HFFc6 (cell line): ENCODE data around the gene ADAP1. TPM values are rescaled to one million over a fixed set of nuclear protein-coding genes. Genes with fewer than 3 reads are reported as not detected.
"Not testable (repeated sequence)": the region's sequence is repeated elsewhere in the genome, so short reads cannot be mapped to it uniquely, and the experiment has no call there.

Source experiments
- DNase-seq: peaks from one replicate; pipeline ENCODE4 v3.0.0-alpha.2; 2018
- H3K27ac Mint-ChIP-seq: 2 replicates; pipeline ENCODE4 v1.8.0; 2020; ENCODE audit warnings: mild to moderate bottlenecking, mixed read lengths
- H3K27me3 Mint-ChIP-seq: 2 replicates; pipeline ENCODE4 v1.8.0; 2021; ENCODE audit warnings: mild to moderate bottlenecking, moderate library complexity, mixed read lengths; ENCODE audit not compliant: insufficient read depth
- H3K36me3 Mint-ChIP-seq: 2 replicates; pipeline ENCODE4 v1.8.0; 2021; ENCODE audit warnings: low read depth, mixed read lengths
- H3K4me1 Mint-ChIP-seq: 2 replicates; pipeline ENCODE4 v1.8.0; 2020; ENCODE audit warnings: low read depth, mixed read lengths
- H3K4me3 Mint-ChIP-seq: 2 replicates; pipeline ENCODE4 v1.8.0; 2020; ENCODE audit warnings: mild to moderate bottlenecking, moderate library complexity, mixed read lengths
- H3K9me3 Mint-ChIP-seq: 2 replicates; pipeline ENCODE4 v1.8.0; 2020; ENCODE audit warnings: mild to moderate bottlenecking, mixed read lengths
- total RNA-seq, 6 experiments: library from RNA; stranded (reverse); fragmentation: NEBNext Ultra II Directional; extraction: Animal tissue kit (Norgen Biotek cat#: 25700); gene quantifications; 2 replicates in 1 of 6; 3 replicates in 5 of 6; pipeline ENCODE4 v1.2.3, GENCODE V29; 2021
- TF ChIP-seq, protein P1 (sequence below): fragments of 200-600 bp; sonication (generic); IDR thresholded peaks from 2 replicates; pipeline ENCODE4 v1.5.0; 2021; ENCODE audit warnings: antibody characterized with exemption, mild to moderate bottlenecking

The ADAP1 gene
- total RNA-seq, 6 experiments from 2014 or later: 0.64 to 1.1 (median 0.90) TPM

DNA sequence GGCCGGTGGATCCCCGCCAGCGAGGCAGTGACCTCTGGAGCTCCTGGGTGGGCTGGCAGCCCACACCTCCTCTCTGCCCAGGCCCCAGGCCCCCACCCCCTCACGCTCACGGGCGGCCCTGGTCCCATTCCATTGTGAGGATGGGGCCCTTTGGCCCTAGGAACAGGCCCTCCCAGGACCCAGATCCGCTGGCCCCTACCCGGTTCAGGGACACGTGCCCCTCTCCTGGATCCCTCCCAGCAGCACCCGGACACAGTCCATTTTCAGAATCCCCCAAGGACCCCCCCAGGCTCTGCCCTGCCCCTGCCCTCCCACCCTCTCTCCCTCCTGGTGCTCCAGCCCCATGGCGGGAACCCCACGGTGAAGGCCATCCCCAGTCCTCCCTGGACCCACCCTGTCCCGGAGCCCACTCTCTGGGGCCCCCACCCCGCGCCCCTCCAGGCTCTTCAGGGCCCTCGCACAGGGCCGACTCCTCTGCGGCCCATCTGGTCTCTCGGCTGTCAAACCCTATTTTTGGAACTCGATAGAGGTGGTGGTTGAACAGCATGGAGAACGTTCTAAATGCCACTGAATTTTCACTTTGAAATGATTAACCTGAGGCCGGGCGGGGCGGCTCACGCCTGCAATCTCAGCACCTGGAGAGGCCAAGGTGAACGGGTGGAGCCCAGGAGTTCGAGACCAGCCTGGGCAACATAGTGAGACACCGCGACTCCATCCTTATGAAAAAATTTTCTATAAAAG, 8.1 kb downstream of the ADAP1 start:
- Mint-ChIP-seq H3K27me3 (peaks cover 13% of the 10 kb centered on the region), H3K9me3 (no peaks in the 10 kb centered on the region), H3K4me1 (no peaks in the 10 kb centered on the region), H3K36me3 (no peaks in the 10 kb centered on the region), H3K27ac (no peak overlapping the region), H3K4me3 (no peak overlapping the region)
- TF ChIP-seq, protein P1, sequence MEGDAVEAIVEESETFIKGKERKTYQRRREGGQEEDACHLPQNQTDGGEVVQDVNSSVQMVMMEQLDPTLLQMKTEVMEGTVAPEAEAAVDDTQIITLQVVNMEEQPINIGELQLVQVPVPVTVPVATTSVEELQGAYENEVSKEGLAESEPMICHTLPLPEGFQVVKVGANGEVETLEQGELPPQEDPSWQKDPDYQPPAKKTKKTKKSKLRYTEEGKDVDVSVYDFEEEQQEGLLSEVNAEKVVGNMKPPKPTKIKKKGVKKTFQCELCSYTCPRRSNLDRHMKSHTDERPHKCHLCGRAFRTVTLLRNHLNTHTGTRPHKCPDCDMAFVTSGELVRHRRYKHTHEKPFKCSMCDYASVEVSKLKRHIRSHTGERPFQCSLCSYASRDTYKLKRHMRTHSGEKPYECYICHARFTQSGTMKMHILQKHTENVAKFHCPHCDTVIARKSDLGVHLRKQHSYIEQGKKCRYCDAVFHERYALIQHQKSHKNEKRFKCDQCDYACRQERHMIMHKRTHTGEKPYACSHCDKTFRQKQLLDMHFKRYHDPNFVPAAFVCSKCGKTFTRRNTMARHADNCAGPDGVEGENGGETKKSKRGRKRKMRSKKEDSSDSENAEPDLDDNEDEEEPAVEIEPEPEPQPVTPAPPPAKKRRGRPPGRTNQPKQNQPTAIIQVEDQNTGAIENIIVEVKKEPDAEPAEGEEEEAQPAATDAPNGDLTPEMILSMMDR: no peak
- no peak for DNase-seq

GRCh38 chr7:945556-946255, 8.8 kb downstream of the ADAP1 start:
- Mint-ChIP-seq H3K9me3 (no peaks in the 10 kb centered on the region), H3K4me1 (no peaks in the 10 kb centered on the region), H3K27ac (no peak overlapping the region), H3K4me3 (no peak overlapping the region), H3K27me3 (peaks cover 11% of the 10 kb centered on the region), H3K36me3 (no peaks in the 10 kb centered on the region)
- TF ChIP-seq, protein P1: no peak
- DNase-seq: no peak

- Mint-ChIP-seq H3K27me3 (peaks cover 11% of the 10 kb centered on the region), H3K36me3 (no peaks in the 10 kb centered on the region), H3K27ac (no peak overlapping the region), H3K4me1 (no peaks in the 10 kb centered on the region), H3K9me3 (no peaks in the 10 kb centered on the region), H3K4me3 (no peak overlapping the region)
- no peak for DNase-seq
- TF ChIP-seq, protein P1: no peak
Observed at GRCh38 chr7:945147-945555, 9.3 kb downstream of the ADAP1 start.

GRCh38 chr7:944744-945143, 9.7 kb downstream of the ADAP1 start:
- H3K27ac Mint-ChIP-seq: no peak overlapping the region
- TF ChIP-seq, protein P1: no peak
- H3K4me3 Mint-ChIP-seq: no peak overlapping the region
- H3K36me3 Mint-ChIP-seq: no peaks in the 10 kb centered on the region
- H3K27me3 Mint-ChIP-seq: peaks cover 9% of the 10 kb centered on the region
- no peaks in the 10 kb centered on the region for H3K9me3 Mint-ChIP-seq
- DNase-seq: no peak
- no peaks in the 10 kb centered on the region for H3K4me1 Mint-ChIP-seq

DNA sequence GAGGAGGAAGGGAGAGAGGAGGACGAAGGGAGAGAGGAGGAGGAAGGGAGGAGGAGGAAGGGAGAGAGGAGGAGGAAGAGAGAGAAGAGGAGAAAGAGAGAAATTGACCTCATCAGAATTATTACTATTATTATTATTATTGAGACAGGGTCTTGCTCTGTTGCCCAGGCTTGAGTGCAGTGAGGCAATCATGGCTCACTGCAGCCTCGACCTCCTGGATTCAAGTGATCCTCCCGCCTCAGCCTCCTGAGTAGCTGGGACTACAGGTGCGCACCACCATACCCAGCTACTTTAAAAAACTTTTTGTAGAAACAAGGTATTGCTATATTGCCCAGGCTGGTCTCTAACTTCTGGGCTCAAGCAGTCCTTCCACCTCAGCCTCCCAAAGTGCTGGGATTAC, 10.7 kb downstream of the ADAP1 start:
- H3K4me3 Mint-ChIP-seq, H3K4me1 Mint-ChIP-seq, DNase-seq, H3K27ac Mint-ChIP-seq, H3K9me3 Mint-ChIP-seq, H3K36me3 Mint-ChIP-seq, H3K27me3 Mint-ChIP-seq: not testable (repeated sequence)
